Ovary (tissue), 9 donors: ENCODE data around the gene GLTP. TPM values are rescaled to one million over a fixed set of nuclear protein-coding genes. Genes with fewer than 3 reads are reported as not detected.
A peak's percentile ranks its signal among the peaks of the same experiment; 100 is the strongest.

ENCODE experiments used
- DNase-seq, 5 donors: peaks; one replicate each; pipeline ENCODE4 v3.0.0-alpha.2; 2019 to 2020
- H3K27ac ChIP-seq, 2 donors: fragments of 200-600 bp; one replicate each; pipeline versions ENCODE4 v1.5.1 to v1.8.0; 2019 to 2022
- H3K27me3 ChIP-seq: fragments of 200-600 bp; one replicate; pipeline ENCODE4 v1.8.0; 2022
- H3K36me3 ChIP-seq: fragments of 200-600 bp; sonication (generic); one replicate; pipeline ENCODE4 v1.5.1; 2019
- H3K4me1 ChIP-seq: one replicate; pipeline ENCODE4 v1.8.1; 2013; ENCODE audit warnings: mild to moderate bottlenecking, moderate library complexity; ENCODE audit not compliant: insufficient read depth
- H3K4me3 ChIP-seq: fragments of 200-600 bp; sonication (generic); one replicate; pipeline ENCODE4 v1.5.1; 2017
- H3K9me3 ChIP-seq, 2 donors: fragments of 200-600 bp in 1 of 2; sonication (generic) in 1 of 2; one replicate each; pipeline versions ENCODE4 v1.5.1 to v1.8.1; 2013 to 2019; ENCODE audit warnings: mild to moderate bottlenecking in 1 of 2, moderate library complexity in 1 of 2
- EP300 ChIP-seq: sonication (generic); formaldehyde crosslinking; IDR thresholded peaks from one replicate; pipeline ENCODE4 v1.6.1; 2017; ENCODE audit warnings: antibody characterized with exemption
- POLR2A ChIP-seq: fragments of 450-650 bp; IDR thresholded peaks from one replicate; pipeline ENCODE4 v1.6.1; 2017; ENCODE audit warnings: antibody characterized with exemption, mild to moderate bottlenecking, moderate library complexity
- WGBS, 3 donors: extraction: QIAGEN DNeasy Blood & Tissue Kit in 1 of 3; methylation state at CpG; one replicate each; pipeline versions ENCODE4 v1.1.5 to v1.1.7; 2013 to 2017; 5-methylcytosine and 5-hydroxymethylcytosine counted together
- intact Hi-C, 4 donors: fragments of 100-400 bp; cut with DNase I; formaldehyde crosslinking; loops; one replicate each; pipeline versions ENCODE4 v1.11.0 to v1.15.1; 2022 to 2023
- polyA plus RNA-seq, 2 donors: library from polyadenylated mRNA; stranded (reverse); fragments of 200-250 nt in 1 of 2; fragments of 350-450 nt in 1 of 2; fragmentation: Illumina TruSeq in 1 of 2; extraction: RNeasy Lipid Tissue Mini Kit (QIAGEN cat#74804) in 1 of 2; gene quantifications; one replicate each; pipeline ENCODE4 v1.2.3, GENCODE V29; 2013 to 2014
- total RNA-seq, 7 donors: library from RNA; depleted of rRNA in 2 of 7; stranded (reverse); fragments of >200 nt in 2 of 7; fragmentation: NEBNext Ultra II Directional in 3 of 7; extraction: Animal tissue kit (Norgen Biotek cat#: 25700) in 3 of 7; gene quantifications; one replicate each; pipeline versions ENCODE4 v1.1.0 to v1.2.4, GENCODE V29; 2016 to 2023
- TF ChIP-seq, protein P1 (sequence below), 3 donors: fragments of 450-650 bp in 2 of 3; fragments of 200-600 bp in 1 of 3; IDR thresholded peaks; one replicate each; pipeline versions ENCODE4 v1.5.1 to v1.8.0; 2016 to 2022; ENCODE audit warnings: antibody characterized with exemption in 3 of 3, mild to moderate bottlenecking in 1 of 3
- donor health status: DM: no; HTN: no; CAD: no; lungs with moderate emphysema.
- donor health status: DM: no; HTN: no; CAD: no.
- donor health status: Bipolar disorder and iron deficiency.
- donor health status: DM: yes; HTN: yes; CAD: no.
- donor health status: DM: no; HTN: no; CAD: no.
- donor health status: DM: yes; HTN: yes; CAD: no.

Gene GLTP
- total and polyA plus RNA-seq, 9 donors = 15.5 to 37.2 (median 26.3) TPM

DNA sequence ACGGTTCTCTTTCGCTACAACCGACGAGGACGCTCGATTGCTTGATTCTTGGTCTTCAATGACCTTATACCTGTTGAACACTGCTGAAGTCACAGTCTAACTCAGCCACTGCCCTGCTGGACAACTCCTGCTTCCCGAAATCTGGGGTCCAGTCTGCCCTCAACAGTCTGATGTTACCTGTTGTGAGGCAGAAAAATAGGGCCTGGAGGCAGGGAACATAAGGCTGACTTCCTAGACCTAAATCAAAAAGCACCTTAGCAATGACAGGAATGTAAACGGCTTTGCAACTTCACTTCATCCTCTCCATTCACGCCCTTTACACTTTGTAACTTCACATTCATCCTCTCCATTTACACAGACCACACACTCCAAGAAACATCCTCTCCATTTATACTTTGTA, 597 bp upstream of the GLTP start:
- Histone ChIP-seq H3K36me3 (no peaks in the 10 kb centered on the region), H3K4me3 (peak overlapping the region; percentile 68), H3K4me1 (peaks cover 4% of the 10 kb centered on the region), H3K27me3 (no peaks in the 10 kb centered on the region), H3K9me3 (no peaks in the 10 kb centered on the region), H3K27ac (no peak overlapping the region)
- no peak for TF ChIP-seq EP300
- intact Hi-C loops = loop anchor here in 1 of 4 donors (5.0 kb wide), 1 partner anchor 74 kb away; no protein-coding TSS in a partner anchor
- WGBS, 3 donors = 3 to 5% (median 5%) methylated on average over 9 of the region's 9 CpGs
- no peak for DNase-seq

DNA sequence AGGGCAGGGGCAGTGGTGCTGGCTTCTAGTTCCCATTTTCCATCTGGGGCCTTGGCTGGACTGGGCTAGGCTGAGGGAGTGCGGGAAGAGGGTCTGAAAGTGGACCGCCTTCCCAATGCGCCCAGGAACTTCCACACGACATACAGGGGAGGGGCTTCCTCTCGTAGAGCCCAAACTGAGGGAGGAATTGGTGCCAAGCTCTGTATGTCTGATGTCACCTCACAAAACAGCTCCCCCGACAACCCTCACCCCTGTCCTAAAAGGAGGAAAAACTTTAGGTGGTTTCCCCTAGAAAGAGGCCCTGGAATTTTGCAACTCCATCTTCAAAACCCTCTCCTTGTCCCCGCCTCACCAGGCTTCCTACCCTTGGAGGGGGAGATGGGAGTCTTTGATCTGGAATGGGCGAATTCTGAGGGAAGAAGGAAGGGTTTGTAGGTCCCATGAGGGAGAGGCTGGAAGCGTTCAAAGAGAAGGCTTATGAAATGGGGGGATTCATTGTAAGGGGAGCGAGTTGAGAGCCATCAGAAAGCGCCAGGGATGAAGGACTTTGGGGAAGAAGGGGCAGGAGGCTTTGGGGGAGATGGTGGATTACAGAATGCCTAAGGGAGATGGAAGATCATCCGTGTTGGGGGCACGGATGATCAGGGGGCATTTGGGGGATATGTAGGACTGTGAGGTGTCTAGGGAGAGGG, 844 bp downstream of the GLTP start:
- TF ChIP-seq EP300 (no peak), POLR2A (no peak)
- TF ChIP-seq, protein P1, sequence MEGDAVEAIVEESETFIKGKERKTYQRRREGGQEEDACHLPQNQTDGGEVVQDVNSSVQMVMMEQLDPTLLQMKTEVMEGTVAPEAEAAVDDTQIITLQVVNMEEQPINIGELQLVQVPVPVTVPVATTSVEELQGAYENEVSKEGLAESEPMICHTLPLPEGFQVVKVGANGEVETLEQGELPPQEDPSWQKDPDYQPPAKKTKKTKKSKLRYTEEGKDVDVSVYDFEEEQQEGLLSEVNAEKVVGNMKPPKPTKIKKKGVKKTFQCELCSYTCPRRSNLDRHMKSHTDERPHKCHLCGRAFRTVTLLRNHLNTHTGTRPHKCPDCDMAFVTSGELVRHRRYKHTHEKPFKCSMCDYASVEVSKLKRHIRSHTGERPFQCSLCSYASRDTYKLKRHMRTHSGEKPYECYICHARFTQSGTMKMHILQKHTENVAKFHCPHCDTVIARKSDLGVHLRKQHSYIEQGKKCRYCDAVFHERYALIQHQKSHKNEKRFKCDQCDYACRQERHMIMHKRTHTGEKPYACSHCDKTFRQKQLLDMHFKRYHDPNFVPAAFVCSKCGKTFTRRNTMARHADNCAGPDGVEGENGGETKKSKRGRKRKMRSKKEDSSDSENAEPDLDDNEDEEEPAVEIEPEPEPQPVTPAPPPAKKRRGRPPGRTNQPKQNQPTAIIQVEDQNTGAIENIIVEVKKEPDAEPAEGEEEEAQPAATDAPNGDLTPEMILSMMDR (IDR thresholded peaks at IDR 0.05) = no peak
- H3K9me3 ChIP-seq = no peaks in the 10 kb centered on the region
- 5 to 7% (median 7%) methylated on average over 13 of the region's 13 CpGs for WGBS, 3 donors
- no peaks in the 10 kb centered on the region for H3K36me3 ChIP-seq
- H3K27ac ChIP-seq = peak overlapping the region in 1 of 2 donors; percentile 63
- H3K4me3 ChIP-seq = peak overlapping the region; percentile 68
- DNase-seq = no peak
- intact Hi-C loops = loop anchor here in 1 of 4 donors (5.0 kb wide), 1 partner anchor 72 kb away; no protein-coding TSS in a partner anchor
- H3K27me3 ChIP-seq = no peaks in the 10 kb centered on the region
- H3K4me1 ChIP-seq = peaks cover 4% of the 10 kb centered on the region

DNA sequence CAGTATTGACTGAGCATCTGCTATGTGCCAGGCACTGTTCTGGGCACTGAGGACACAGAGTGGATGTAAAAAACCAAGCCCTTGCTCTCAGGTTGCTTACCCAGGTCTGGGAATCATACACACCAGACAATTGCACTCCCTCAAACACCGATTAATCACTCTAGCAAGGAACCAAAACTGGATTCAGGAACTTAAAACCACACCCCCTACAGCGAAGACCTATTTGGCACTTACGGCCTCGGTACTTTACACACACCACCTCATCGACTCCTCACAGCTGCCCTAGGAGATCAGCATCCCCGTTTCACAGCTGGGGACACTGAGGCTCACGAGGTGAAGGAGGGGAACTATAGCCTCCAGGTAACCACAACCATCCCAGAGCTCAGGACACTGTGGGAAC, 1.6 kb downstream of the GLTP start:
- Histone ChIP-seq H3K36me3 (no peaks in the 10 kb centered on the region), H3K27ac (no peak overlapping the region), H3K27me3 (no peaks in the 10 kb centered on the region), H3K4me3 (peak overlapping the region; percentile 68), H3K4me1 (peaks cover 4% of the 10 kb centered on the region), H3K9me3 (no peaks in the 10 kb centered on the region)
- WGBS, 3 donors = 71 to 72% (median 72%) methylated on average over 7 of the region's 7 CpGs
- no peak for DNase-seq
- TF ChIP-seq, protein P1 (IDR thresholded peaks at IDR 0.05) = no peak
- TF ChIP-seq POLR2A = no peak
- TF ChIP-seq EP300 = no peak
- intact Hi-C loops = loop anchor here in 1 of 4 donors (1.0 kb wide), 1 partner anchor 45 kb away; no protein-coding TSS in a partner anchor

DNA sequence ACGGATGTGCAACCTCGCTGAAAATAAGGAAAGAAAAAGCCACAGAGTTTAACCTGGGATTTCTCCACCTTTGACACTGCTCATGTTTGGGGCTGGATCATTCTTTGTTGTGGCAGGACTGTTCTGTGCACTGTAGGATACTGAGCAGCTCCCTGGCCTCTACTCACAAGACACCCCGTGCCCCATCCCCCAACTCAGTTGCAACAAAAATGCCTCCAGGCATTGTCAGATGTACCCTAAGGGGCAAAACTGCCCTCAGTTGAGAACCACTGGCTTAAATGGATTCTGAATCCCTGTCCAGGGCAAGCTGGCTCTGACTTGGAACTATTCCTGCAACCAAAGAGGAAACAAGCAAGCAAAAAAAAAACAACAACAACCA, 2.1 kb downstream of the GLTP start:
- TF ChIP-seq POLR2A (no peak), EP300 (no peak)
- TF ChIP-seq, protein P1 (IDR thresholded peaks at IDR 0.05) = no peak
- no peak for DNase-seq
- H3K4me1 ChIP-seq = peaks cover 4% of the 10 kb centered on the region
- H3K9me3 ChIP-seq = no peaks in the 10 kb centered on the region
- H3K27ac ChIP-seq = no peak overlapping the region
- intact Hi-C loops = loop anchor here in 1 of 4 donors (1.0 kb wide), 1 partner anchor 45 kb away; no protein-coding TSS in a partner anchor
- 89 to 92% (median 90%) methylated on average over 3 of the region's 3 CpGs for WGBS, 3 donors
- no peaks in the 10 kb centered on the region for H3K36me3 ChIP-seq
- no peak overlapping the region for H3K4me3 ChIP-seq
- no peaks in the 10 kb centered on the region for H3K27me3 ChIP-seq
